ENCODE measurements around the gene MAP4K2.

Gene MAP4K2

DNA sequence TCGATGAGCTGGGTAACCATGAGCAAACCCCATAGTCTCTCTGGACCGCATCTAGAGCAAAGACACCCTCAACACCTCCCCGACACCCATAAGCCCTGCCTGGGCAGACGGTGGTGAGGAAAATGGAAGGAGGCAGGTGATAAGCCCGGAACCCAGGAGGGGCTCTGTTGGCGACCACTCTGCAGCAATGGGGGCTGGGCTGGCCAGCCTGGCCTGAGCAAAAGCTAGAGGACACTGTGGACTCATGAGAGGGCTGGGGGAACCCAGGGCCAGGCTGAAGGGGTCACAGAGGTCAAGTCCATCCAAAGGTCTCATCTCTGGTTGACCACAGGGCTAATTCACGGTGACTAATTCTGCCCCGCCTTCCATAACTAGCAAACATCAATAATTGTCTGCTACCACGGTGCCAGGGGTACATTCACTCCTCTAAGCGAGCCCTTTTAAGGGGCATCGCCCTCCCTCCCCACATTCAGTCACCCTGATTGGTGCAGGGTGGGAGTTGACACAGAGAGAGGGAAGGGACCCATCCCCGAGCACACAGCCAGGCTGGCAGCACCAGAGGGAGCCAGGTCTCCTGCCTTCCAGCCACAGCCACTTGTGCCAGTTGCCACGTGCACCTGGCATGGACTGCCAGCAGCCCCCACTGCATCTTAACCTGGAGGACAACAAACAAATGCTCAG is 47.2 kb downstream of the MAP4K2 start:
- DNase-seq (ENCODE audit: low read depth in 3 of 3, low spot score in 1 of 3), result no peak

GRCh38 chr11:64754919-64755662 is 47.9 kb downstream of the MAP4K2 start:
- no peak for DNase-seq (ENCODE audit: low read depth in 3 of 3, low spot score in 1 of 3)

- DNase-seq (ENCODE audit: low read depth in 3 of 3, low spot score in 1 of 3), result no peak
Measured at GRCh38 chr11:64754124-64754918, 48.7 kb downstream of the MAP4K2 start.

DNA sequence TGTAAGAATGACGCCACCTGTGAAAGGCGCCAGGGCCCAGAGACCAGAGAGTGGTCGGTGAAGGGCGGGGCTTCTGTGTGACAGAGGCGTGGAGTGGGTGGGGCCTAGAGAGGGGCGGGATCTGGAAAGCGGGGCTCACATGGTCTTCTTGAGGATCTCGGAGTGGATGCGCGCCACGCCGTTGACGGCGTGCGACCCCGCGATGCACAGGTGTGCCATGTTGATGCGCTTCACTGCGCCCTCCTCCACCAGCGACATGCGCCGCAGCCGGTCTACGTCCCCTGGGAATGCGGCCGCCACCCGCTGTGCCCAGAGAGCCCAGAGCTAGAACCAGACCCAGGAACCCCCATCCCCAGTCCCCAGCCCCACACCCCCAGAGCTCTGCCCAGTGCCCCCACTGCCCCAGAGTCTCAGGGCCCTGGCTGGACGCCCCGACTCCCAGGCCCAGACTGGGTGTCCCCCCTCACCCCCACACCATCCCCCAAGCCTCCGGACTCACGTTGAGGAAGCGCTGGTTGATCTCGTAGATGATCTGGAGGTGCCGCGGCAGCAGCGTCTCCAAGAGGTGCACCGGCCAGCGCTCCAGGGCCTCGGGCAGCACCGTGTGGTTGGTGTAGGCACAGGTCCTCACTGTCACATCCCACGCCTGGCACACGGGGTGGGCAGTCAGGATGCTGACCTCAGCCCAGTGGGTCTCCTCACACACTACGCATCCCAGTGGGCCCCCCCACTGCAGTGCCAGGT is 49.5 kb downstream of the MAP4K2 start:
- DNase-seq (ENCODE audit: low read depth in 3 of 3, low spot score in 1 of 3), result no peak

DNA sequence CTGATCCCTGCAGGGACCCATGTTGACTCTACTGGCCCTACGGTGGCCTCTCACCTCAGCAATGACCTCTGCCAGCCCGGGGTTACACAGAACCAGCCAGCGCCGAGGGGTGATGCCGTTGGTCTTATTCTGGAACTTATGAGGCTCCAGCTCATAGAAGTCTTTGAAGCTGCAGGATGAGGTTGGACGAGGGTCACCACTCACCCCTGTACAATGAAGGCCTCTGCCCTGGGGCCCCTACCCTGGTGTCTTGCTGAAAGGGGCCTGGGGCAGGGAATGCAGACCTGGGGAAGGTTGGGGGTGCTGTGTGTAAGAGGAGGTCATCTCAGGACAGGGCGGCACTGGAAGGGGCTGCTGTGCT is 50.0 kb downstream of the MAP4K2 start:
- no peak for DNase-seq (ENCODE audit: low read depth in 3 of 3, low spot score in 1 of 3)

DNA sequence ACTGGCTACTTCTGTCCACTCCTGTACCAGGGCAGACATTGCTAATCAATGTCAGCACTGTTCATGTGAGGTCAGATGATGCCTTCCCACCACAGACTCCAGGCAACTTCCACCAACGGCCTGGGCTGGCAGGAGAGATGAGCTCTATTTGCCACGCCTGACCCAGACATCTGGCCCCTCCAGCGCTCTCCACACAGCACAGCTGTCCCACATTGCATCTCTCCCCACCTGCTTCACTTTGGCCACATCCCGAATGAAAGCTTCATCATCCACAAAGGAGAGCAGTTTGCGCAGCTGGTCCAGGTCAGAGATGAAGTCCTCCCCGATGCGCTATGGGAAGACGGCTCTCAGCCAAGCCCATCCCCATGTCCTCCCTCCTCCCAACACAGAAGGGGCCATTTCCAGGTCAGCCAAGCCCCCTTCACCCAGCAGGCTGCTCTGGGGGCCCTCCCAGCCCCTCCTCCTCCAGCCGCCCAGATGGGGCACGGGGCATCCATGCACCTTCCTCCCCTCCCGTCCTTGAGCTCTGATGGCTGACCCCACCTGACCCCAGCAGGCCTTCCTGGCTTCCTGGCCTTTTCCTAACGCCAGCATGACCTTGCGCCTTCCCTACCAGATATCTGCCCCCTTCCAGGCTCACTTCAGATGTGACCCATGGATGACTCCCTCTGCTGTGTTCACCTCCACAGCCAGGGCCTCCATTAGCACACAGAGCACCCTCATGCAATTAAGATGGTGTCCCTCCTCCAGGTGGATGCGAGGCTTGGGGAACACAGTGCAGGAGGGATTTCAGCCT is 50.6 kb downstream of the MAP4K2 start:
- no peak for DNase-seq (ENCODE audit: low read depth in 3 of 3, low spot score in 1 of 3)

DNA sequence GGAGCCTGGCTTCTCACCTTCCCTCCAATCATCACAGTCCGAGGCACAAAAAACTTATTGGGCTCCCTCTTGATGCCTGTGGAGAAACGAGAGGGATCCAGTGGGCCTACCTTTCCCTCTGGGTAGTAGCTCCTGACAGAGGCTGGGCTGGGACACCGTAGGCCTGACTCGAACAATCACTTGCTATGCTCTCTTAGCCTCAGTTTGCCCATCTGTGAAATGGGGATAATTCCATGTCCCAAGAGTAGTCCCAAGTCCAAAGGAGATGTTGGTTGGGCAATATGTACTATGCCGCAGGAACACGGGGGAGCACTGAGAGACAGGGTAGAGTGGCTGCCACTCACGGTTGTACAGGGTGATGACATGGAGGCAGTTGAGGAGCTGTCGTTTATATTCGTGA is 51.4 kb downstream of the MAP4K2 start:
- no peak for DNase-seq (ENCODE audit: low read depth in 3 of 3, low spot score in 1 of 3)

DNA sequence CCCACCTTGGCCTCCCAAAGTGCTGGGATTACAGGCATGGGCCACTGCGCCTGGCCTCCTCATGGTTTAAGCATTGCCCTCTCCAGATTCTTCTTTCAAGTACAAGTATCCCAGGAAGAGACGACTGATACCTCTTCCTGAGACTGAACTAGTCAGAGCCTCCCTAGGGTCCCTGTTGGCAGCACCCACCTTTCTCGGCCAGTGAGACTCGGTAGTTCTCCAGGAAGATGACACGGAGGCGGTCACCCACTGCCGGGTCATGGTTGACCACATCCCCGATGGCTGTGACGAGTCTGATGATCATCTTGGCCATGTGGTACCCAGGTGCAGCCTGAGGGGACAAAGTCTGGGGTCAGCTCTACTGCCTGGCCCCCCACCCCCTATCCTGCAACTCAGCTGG is 51.9 kb downstream of the MAP4K2 start:
- DNase-seq (ENCODE audit: low read depth in 3 of 3, low spot score in 1 of 3), result no peak

GRCh38 chr11:64750361-64751054 is 52.5 kb downstream of the MAP4K2 start:
- no peak for DNase-seq (ENCODE audit: low read depth in 3 of 3, low spot score in 1 of 3)

DNA sequence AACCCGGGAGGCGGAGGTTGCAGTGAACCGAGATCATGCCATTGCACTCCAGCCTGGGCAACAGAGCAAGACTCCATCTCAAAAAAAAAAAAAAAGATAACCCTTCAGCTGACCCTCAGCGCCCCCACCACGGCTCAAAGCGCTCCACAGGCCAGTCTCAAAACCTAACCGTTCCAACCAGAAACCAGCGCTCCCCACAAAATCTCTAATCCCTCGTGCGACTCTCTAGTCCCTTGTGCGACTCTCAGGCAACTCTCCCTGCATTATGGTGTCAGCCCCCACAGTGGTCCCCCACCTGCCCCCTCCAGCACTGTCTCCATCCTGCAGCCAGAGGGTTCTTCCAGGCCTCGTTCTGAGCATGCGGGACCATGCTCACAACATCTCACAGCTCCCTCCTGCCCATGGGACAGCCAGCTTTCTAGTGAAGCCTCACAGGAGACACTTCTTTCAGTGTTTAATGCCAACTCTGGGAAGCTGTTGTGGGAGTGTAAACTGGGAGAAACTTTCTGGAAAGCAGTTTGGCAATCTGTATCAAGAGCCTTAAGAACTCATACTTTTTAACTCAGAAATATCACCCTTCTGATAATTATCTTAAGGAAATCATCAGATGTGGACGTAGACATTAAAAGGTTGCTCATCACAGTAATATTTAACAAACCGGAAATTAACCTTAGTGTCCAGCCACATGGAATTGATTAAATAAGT is 54.9 kb downstream of the MAP4K2 start:
- DNase-seq (ENCODE audit: low read depth in 3 of 3, low spot score in 1 of 3), result no peak

DNA sequence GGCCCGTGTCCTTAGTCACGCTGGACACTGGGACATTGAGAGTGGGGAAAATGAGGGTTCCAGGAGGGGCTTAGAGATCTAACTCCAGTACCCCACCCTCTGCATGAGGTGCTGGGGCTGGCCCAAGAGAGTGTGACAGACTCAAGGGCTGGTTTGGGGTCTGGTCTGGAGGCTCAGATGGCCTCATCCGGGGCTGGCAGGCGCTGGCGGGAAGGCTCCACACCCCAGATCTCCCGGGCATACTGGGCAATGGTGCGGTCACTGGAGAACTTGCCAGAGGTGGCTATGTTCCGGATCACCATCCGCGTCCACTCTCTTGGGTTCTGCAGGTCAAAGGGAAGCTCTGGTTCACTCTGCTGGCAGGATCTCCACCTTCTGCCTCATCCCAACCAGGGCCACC is 56.5 kb downstream of the MAP4K2 start:
- DNase-seq (ENCODE audit: low read depth in 3 of 3, low spot score in 1 of 3), result no peak

GRCh38 chr11:64745521-64746328 is 57.3 kb downstream of the MAP4K2 start:
- DNase-seq (ENCODE audit: low read depth in 3 of 3, low spot score in 1 of 3), result peak in 2 of 3 donors; percentile 43 to 53

GRCh38 chr11:64745189-64745520 is 57.9 kb downstream of the MAP4K2 start:
- DNase-seq (ENCODE audit: low read depth in 3 of 3, low spot score in 1 of 3), result peak in 2 of 3 donors; percentile 73

DNA sequence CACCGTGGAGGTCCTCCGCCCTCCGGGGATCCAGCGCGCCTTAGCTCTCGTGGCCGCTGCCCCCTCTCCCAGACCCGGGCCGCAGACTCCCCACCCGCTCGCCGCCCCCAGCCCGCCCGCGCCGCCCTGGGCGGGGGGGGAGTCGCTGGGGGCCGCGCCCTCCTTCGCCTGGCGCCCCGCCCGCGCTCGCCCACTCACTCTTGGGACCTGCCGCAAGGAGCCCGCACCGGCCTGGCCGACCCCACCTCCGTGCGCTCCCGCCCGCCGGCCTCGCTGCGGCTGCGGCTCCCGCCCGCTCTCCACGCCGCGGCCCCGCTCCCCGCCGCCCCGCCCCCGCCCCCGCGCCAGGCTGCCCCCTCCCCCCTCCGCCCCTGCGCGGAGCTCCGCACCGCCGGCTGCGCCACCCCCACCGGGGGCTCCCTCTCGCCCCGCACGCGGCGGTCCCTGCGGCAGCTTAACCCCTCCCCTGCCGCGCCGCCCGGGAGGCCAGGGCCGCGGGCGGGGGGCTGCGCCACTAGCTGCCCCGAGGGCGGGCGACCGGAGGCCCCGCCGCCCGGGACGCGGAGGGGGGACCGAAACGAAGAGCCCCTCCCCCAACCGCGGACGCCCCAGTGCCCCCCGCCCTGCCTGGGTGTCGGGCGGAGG is 58.3 kb downstream of the MAP4K2 start:
- DNase-seq (ENCODE audit: low read depth in 3 of 3, low spot score in 1 of 3), result no peak

GRCh38 chr11:64743591-64744543 is 59.1 kb downstream of the MAP4K2 start, which contains the start of gene RASGRP2:
RASGRP2 (minus strand) TSS chr11:64744142; CDS start chr11:64742866, 1,276 bp downstream.
- peak; percentile 56 to 75 (median 70) for DNase-seq (ENCODE audit: low read depth in 3 of 3, low spot score in 1 of 3)

DNA sequence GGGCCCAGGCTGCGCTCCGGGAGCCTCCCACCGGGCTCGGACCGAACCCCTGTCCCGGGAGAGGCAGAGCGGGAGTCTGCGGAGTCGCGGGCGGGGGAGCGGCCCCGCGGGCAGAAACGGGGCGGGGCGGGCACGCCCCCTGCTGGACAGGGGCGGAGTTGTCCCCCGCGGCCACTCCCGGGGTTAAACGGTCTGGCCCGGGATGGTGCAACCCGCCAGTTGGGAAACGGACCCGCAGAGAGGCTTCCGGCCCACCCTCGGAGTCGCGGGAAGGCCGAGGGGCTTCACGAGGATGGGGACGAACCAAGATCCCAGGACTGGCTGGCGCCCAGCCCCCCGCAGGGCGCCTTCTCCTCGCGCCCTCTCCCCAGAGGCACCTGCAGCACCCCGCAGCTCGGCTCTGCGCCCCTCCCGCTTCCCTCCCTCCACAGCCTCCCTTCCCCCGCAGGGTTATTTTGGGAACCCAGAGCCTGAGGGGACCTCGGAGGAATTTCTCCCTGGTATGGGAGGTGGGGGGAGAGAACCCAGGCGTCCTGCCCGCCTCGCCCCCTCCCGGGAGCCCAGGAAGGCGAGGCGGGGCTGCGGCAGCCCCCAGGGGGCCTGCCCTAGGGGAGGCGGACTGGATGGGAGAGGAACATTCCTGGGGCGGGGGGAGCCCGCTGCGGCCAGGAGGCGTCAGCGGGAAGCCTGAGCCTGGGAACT is 60.0 kb downstream of the MAP4K2 start:
- DNase-seq (ENCODE audit: low read depth in 3 of 3, low spot score in 1 of 3), result peak; percentile 34 to 76 (median 60)
